ENCODE data around the gene RBM15B.

DNA sequence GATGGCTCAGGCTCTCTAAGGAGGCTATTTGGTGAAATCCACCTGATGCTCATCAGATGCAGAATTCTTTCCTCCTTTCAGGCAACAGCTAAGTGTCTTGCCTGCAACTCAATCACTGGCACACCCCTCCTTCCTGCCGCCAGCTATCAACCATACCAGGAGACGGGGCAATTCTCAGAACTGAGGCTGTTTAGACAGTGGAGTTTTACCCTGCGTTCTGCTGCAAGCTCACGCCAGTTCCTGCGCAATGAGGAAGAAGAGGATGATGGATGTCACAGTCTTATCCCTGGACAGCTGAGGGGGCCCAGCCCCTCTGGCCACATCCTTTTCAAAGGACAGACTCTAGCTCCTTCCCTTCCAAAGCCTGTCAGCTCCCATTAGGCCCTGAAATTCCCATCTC, 13.0 kb upstream of the RBM15B start:
- TF ChIP-seq, protein P1, sequence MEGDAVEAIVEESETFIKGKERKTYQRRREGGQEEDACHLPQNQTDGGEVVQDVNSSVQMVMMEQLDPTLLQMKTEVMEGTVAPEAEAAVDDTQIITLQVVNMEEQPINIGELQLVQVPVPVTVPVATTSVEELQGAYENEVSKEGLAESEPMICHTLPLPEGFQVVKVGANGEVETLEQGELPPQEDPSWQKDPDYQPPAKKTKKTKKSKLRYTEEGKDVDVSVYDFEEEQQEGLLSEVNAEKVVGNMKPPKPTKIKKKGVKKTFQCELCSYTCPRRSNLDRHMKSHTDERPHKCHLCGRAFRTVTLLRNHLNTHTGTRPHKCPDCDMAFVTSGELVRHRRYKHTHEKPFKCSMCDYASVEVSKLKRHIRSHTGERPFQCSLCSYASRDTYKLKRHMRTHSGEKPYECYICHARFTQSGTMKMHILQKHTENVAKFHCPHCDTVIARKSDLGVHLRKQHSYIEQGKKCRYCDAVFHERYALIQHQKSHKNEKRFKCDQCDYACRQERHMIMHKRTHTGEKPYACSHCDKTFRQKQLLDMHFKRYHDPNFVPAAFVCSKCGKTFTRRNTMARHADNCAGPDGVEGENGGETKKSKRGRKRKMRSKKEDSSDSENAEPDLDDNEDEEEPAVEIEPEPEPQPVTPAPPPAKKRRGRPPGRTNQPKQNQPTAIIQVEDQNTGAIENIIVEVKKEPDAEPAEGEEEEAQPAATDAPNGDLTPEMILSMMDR (IDR thresholded peaks at IDR 0.05; ENCODE audit: insufficient read depth, low read depth, low read length) = no peak
- no peak for TF ChIP-seq EZH2 (IDR thresholded peaks at IDR 0.05; ENCODE audit: insufficient read depth, low read length)

All from astrocyte (in vitro differentiated cells and primary cell).